HepG2 (cell line): ENCODE data around the gene APOD. TPM values are rescaled to one million over a fixed set of nuclear protein-coding genes. Genes with fewer than 3 reads are reported as not detected.
A peak's percentile ranks its signal among the peaks of the same experiment; 100 is the strongest.

Source experiments
- HDAC1 ChIP-seq: sonication (generic); formaldehyde crosslinking; IDR thresholded peaks from 2 replicates; pipeline ENCODE4 v1.5.1; 2020; ENCODE audit warnings: mild to moderate bottlenecking, missing genetic modification reagents
- JDP2 ChIP-seq: sonication (generic); formaldehyde crosslinking; IDR thresholded peaks from 2 replicates; pipeline ENCODE4 v1.8.1; 2022; ENCODE audit warnings: missing genetic modification reagents, borderline replicate concordance
- KAT8 ChIP-seq: IDR thresholded peaks from 2 replicates; pipeline ENCODE4 v1.6.1; 2016; ENCODE audit warnings: missing genetic modification reagents, missing compliant biosample characterization
- KDM1A ChIP-seq: IDR thresholded peaks from 2 replicates; pipeline ENCODE4 v1.6.1; 2016; ENCODE audit warnings: missing compliant biosample characterization
- NFKBIZ ChIP-seq: IDR thresholded peaks from 2 replicates; pipeline ENCODE4 v1.6.1; 2018; ENCODE audit warnings: missing genetic modification reagents, missing compliant biosample characterization
- PAX8 ChIP-seq: sonication (generic); formaldehyde crosslinking; IDR thresholded peaks from 2 replicates; pipeline ENCODE4 v1.8.0; 2022; ENCODE audit warnings: mild to moderate bottlenecking, missing genetic modification reagents, borderline replicate concordance
- PHF8 ChIP-seq: sonication (generic); formaldehyde crosslinking; IDR thresholded peaks from 2 replicates; pipeline ENCODE4 v1.5.0; 2020; ENCODE audit warnings: missing genetic modification reagents
- RARA ChIP-seq: IDR thresholded peaks from 2 replicates; pipeline ENCODE4 v1.6.1; 2016; ENCODE audit warnings: missing genetic modification reagents, missing compliant biosample characterization
- RFX3 ChIP-seq: IDR thresholded peaks from 2 replicates; pipeline ENCODE4 v1.6.1; 2016; ENCODE audit warnings: missing biosample characterization, missing genetic modification reagents
- SKI ChIP-seq: fragments of 450-650 bp; IDR thresholded peaks from one replicate; pipeline ENCODE4 v1.6.1; 2018; ENCODE audit warnings: mild to moderate bottlenecking; ENCODE audit not compliant: partially characterized antibody
- ZBTB21 ChIP-seq: sonication (generic); formaldehyde crosslinking; IDR thresholded peaks from 2 replicates; pipeline ENCODE4 v1.4.0; 2020; ENCODE audit warnings: missing genetic modification reagents
- ZBTB3 ChIP-seq: sonication (generic); formaldehyde crosslinking; IDR thresholded peaks from 2 replicates; pipeline ENCODE4 v1.4.0; 2020; ENCODE audit warnings: low read depth, mild to moderate bottlenecking, moderate library complexity, missing genetic modification reagents, borderline replicate concordance
- ZBTB7A ChIP-seq: sonication (generic); formaldehyde crosslinking; IDR thresholded peaks from 2 replicates; pipeline ENCODE4 v1.8.0; 2022; ENCODE audit warnings: mild to moderate bottlenecking, missing genetic modification reagents
- ZFP41 ChIP-seq: sonication (generic); formaldehyde crosslinking; IDR thresholded peaks from 2 replicates; pipeline ENCODE4 v1.4.0; 2020; ENCODE audit warnings: mild to moderate bottlenecking, missing genetic modification reagents, borderline replicate concordance
- ZFP90 ChIP-seq: sonication (generic); formaldehyde crosslinking; IDR thresholded peaks from 2 replicates; pipeline ENCODE4 v1.8.0; 2022; ENCODE audit warnings: missing genetic modification reagents, mild to moderate bottlenecking, inconsistent platforms, borderline replicate concordance
- ZNF10 ChIP-seq: sonication (generic); formaldehyde crosslinking; IDR thresholded peaks from 2 replicates; pipeline ENCODE4 v1.4.0; 2020; ENCODE audit warnings: mild to moderate bottlenecking, low read depth, missing genetic modification reagents, borderline replicate concordance
- ZNF121 ChIP-seq: sonication (generic); formaldehyde crosslinking; IDR thresholded peaks from 2 replicates; pipeline ENCODE4 v1.5.0; 2020; ENCODE audit warnings: mild to moderate bottlenecking, missing genetic modification reagents
- ZNF138 ChIP-seq: sonication (generic); formaldehyde crosslinking; IDR thresholded peaks from 2 replicates; pipeline ENCODE4 v1.5.0; 2020; ENCODE audit warnings: mild to moderate bottlenecking, low read depth, missing genetic modification reagents
- ZNF343 ChIP-seq: sonication (generic); formaldehyde crosslinking; IDR thresholded peaks from 2 replicates; pipeline ENCODE4 v1.4.0; 2020; ENCODE audit warnings: mild to moderate bottlenecking, missing genetic modification reagents
- ZNF451 ChIP-seq: sonication (generic); formaldehyde crosslinking; IDR thresholded peaks from 2 replicates; pipeline ENCODE4 v1.5.0; 2020; ENCODE audit warnings: mild to moderate bottlenecking, missing genetic modification reagents
- ZNF792 ChIP-seq: IDR thresholded peaks from 2 replicates; pipeline ENCODE4 v1.6.1; 2016
- ZNF883 ChIP-seq: sonication (generic); formaldehyde crosslinking; IDR thresholded peaks from 2 replicates; pipeline ENCODE4 v1.5.1; 2020; ENCODE audit warnings: mild to moderate bottlenecking, missing genetic modification reagents; ENCODE audit errors: not compliant biosample characterization
- ZSCAN5A ChIP-seq: sonication (generic); formaldehyde crosslinking; IDR thresholded peaks from 2 replicates; pipeline ENCODE4 v1.8.0; 2022; ENCODE audit warnings: mild to moderate bottlenecking, missing genetic modification reagents, borderline replicate concordance
- ZUFSP ChIP-seq: sonication (generic); formaldehyde crosslinking; IDR thresholded peaks from 2 replicates; pipeline ENCODE4 v1.9.0; 2021; ENCODE audit warnings: missing genetic modification reagents, mild to moderate bottlenecking, borderline replicate concordance
- polyA plus RNA-seq, 8 experiments: library from polyadenylated mRNA; depleted of rRNA in 3 of 8; stranded (reverse) in 7 of 8; unstranded in 1 of 8; fragments of >200 nt; fragmentation: Illumina TruSeq in 4 of 8; extraction: Trizol in 4 of 8; gene quantifications; 2 replicates each; pipeline versions ENCODE4 v1.2.1 to v1.2.3, GENCODE V29; 2011 to 2016; ENCODE audit warnings: low read depth in 4 of 8, missing spikeins in 1 of 8, mixed read lengths in 1 of 8; ENCODE audit not compliant: insufficient read depth in 1 of 8
- total RNA-seq, 5 experiments: library from RNA; depleted of rRNA; stranded (reverse); fragments of >200 nt; fragmentation: Illumina TruSeq; extraction: Trizol; gene quantifications; 2 replicates each; pipeline ENCODE4 v1.2.3, GENCODE V29; 2016; ENCODE audit warnings: low read depth in 1 of 5
- TF ChIP-seq, protein P1 (sequence below): sonication (generic); formaldehyde crosslinking; IDR thresholded peaks from 2 replicates; pipeline ENCODE4 v1.8.0; 2022; ENCODE audit warnings: missing genetic modification reagents, mild to moderate bottlenecking, inconsistent platforms, borderline replicate concordance
- TF ChIP-seq, protein P2 (sequence below): sonication (generic); formaldehyde crosslinking; IDR thresholded peaks from 2 replicates; pipeline ENCODE4 v1.8.1; 2022; ENCODE audit warnings: mild to moderate bottlenecking, missing genetic modification reagents

Gene APOD
- total and polyA plus RNA-seq, 2 of the 13 experiments (the other 11 are each of a cell fraction or from before 2014, with no cell fraction given), result not detected

DNA sequence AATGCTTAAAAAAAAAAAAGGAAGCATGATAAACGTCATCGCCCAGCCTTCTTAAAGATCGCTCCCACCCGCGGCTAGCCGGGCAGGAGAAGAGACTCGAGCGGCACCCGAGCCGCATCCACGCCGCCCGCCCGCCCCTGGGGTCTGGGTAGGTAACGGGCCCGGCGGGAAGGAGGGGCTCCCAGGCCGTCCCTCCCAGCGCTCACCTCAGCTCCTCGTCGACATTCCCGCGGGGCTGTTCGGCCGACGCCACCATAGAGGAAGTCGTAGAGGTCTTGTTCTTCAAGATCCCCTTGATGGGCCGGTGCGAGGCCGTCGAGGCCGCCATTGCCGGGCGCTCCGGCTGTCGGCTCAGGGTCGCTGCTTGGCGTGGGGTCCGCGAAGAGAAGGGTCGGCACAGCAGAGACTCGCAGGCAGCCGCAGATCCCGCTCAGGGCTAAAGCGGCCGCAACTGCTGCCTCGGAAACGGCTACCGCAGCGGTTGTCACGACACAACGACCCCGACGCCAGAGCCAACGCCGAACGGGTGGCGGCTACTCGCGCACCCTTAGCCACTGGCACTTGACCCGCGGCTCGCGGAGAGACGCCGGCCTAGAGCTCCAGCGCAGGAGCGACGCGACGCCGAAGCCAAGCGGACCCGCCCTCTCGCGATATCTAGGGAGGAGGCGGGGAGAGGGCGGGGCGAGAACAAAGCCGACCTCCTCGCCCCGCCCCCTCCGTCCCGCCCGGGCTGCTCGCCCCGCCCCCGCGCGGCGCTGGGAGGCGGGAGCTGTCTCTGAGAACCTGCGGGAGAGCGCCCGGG, 40.8 kb downstream of the APOD start, which contains the start of gene PPP1R2 (continued):
- TF ChIP-seq ZUFSP (CRISPR knock-in tag) (no peak), ZBTB3 (CRISPR knock-in tag) (no peak), PAX8 (no peak), ZNF451 (CRISPR knock-in tag) (no peak), KAT8 (CRISPR knock-in tag) (peak; percentile 74; the same call in 1 of the 2 replicates), HDAC1 (CRISPR knock-in tag) (peak; percentile 79), KDM1A (CRISPR knock-in tag) (no peak), RFX3 (CRISPR knock-in tag) (peak; percentile 21; the same call in 1 of the 2 replicates), ZNF121 (no peak), ZNF343 (0 out of 2 replicates have a peak, but pooled peaks have one; percentile 58), ZNF138 (CRISPR knock-in tag) (peak; percentile 89; the same call in 1 of the 2 replicates), ZNF10 (no peak), ZBTB7A (no peak; the same call in 1 of the 2 replicates), SKI (peak; percentile 49), ZFP90 (0 out of 2 replicates have a peak, but pooled peaks have one; percentile 50), ZNF883 (CRISPR knock-in tag) (peak; percentile 70), PHF8 (CRISPR knock-in tag) (peak; percentile 96), JDP2 (CRISPR knock-in tag) (no peak), ZBTB21 (CRISPR knock-in tag) (no peak), ZSCAN5A (CRISPR knock-in tag) (no peak), RARA (CRISPR knock-in tag) (peak; percentile 14; the same call in 1 of the 2 replicates), ZNF792 (no peak), NFKBIZ (CRISPR knock-in tag) (0 out of 2 replicates have a peak, but pooled peaks have one; percentile 20), ZFP41 (CRISPR knock-in tag) (no peak)
- TF ChIP-seq, protein P1, sequence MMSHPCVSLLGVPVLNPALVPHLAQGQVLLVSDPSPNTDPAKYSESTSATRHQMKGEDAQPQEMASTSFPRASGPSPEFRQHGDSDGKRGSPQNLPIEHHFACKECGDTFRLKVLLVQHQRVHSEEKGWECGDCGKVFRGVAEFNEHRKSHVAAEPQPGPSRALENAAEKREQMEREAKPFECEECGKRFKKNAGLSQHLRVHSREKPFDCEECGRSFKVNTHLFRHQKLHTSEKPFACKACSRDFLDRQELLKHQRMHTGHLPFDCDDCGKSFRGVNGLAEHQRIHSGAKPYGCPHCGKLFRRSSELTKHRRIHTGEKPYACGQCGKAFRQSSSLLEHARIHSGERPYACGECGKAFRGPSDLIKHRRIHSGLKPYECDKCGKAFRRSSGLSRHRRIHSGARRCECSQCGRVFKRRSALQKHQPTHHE (CRISPR knock-in tag), result no peak
- TF ChIP-seq, protein P2, sequence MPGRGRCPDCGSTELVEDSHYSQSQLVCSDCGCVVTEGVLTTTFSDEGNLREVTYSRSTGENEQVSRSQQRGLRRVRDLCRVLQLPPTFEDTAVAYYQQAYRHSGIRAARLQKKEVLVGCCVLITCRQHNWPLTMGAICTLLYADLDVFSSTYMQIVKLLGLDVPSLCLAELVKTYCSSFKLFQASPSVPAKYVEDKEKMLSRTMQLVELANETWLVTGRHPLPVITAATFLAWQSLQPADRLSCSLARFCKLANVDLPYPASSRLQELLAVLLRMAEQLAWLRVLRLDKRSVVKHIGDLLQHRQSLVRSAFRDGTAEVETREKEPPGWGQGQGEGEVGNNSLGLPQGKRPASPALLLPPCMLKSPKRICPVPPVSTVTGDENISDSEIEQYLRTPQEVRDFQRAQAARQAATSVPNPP, result no peak
